Prostate gland (tissue), 2 donors: Measurements from ENCODE around the gene SMIM11.

Experiments
- POLR2AphosphoS5 ChIP-seq: sonication (generic); formaldehyde crosslinking; IDR thresholded peaks from one replicate; pipeline ENCODE4 v1.6.1; 2017; ENCODE audit warnings: antibody characterized with exemption
- TF ChIP-seq, protein P1 (sequence below), 4 experiments: fragments of 200-600 bp in 2 of 4; fragments of 450-650 bp in 2 of 4; sonication (generic) in 2 of 4; IDR thresholded peaks; 1 replicate in 3 of 4; 2 replicates in 1 of 4; pipeline ENCODE4 v1.5.1; 2016 to 2019; ENCODE audit warnings: antibody characterized with exemption in 4 of 4, mild to moderate bottlenecking in 2 of 4, moderate library complexity in 2 of 4

DNA sequence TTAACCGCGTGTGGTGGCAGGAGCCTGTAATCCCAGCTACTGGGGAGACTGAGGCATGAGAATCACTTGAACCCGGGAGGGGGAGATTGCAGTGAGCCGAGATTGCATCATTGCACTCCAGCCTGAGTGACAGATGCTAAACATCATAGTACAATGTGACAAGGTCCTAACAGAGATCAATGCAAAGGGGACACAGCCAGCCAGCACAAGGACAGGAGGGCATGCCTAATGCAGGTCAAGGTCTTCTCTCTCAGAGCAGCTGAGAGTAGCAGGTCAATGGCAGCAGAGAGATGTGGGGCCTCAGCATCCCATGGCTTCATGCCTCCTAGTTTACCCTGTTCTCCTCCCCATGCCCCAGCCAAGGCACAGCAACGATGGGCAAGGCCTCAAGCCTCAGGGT, 3.0 kb upstream of the SMIM11 start:
- TF ChIP-seq, protein P1, sequence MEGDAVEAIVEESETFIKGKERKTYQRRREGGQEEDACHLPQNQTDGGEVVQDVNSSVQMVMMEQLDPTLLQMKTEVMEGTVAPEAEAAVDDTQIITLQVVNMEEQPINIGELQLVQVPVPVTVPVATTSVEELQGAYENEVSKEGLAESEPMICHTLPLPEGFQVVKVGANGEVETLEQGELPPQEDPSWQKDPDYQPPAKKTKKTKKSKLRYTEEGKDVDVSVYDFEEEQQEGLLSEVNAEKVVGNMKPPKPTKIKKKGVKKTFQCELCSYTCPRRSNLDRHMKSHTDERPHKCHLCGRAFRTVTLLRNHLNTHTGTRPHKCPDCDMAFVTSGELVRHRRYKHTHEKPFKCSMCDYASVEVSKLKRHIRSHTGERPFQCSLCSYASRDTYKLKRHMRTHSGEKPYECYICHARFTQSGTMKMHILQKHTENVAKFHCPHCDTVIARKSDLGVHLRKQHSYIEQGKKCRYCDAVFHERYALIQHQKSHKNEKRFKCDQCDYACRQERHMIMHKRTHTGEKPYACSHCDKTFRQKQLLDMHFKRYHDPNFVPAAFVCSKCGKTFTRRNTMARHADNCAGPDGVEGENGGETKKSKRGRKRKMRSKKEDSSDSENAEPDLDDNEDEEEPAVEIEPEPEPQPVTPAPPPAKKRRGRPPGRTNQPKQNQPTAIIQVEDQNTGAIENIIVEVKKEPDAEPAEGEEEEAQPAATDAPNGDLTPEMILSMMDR (IDR thresholded peaks at IDR 0.05), result no peak
- no peak for TF ChIP-seq POLR2AphosphoS5
